G401 (cell line): ENCODE measurements around the gene AKR1B15. TPM values are rescaled to one million over a fixed set of nuclear protein-coding genes. Genes with fewer than 3 reads are reported as not detected.

ENCODE experiments used
- total RNA-seq: library from RNA; depleted of rRNA; stranded (reverse); fragments of >200 nt; shearing (Covaris generic); gene quantifications from 2 replicates; pipeline ENCODE4 v1.2.3, GENCODE V29; 2014; rRNA removed

Gene AKR1B15
- total RNA-seq, 1 experiment from 2014 or later: not detected

Other genes starting within 250 kb of the AKR1B15 start
- gene SLC35B4, start 232.2 kb upstream of the AKR1B15 start, total RNA-seq: 13.9 and 19.8 TPM in 2 replicates
- 215 and 235 TPM in 2 replicates for gene AKR1B1, start 90.0 kb upstream of the AKR1B15 start, total RNA-seq
- gene AKR1B10, start 21.5 kb upstream of the AKR1B15 start, total RNA-seq: 3.6 TPM in 1 of 2 replicates, not detected in the other
- gene BPGM, start 97.7 kb downstream of the AKR1B15 start, total RNA-seq: 4.9 and 10.8 TPM in 2 replicates
- gene CALD1, start 230.5 kb downstream of the AKR1B15 start, total RNA-seq: 0.55 and 1.9 TPM in 2 replicates